ENCODE results near the gene NCBP3. TPM values are rescaled to one million over a fixed set of nuclear protein-coding genes. Genes with fewer than 3 reads are reported as not detected.

The NCBP3 gene
- total RNA-seq, 1 donor from 2014 or later, result 8.2 TPM

DNA sequence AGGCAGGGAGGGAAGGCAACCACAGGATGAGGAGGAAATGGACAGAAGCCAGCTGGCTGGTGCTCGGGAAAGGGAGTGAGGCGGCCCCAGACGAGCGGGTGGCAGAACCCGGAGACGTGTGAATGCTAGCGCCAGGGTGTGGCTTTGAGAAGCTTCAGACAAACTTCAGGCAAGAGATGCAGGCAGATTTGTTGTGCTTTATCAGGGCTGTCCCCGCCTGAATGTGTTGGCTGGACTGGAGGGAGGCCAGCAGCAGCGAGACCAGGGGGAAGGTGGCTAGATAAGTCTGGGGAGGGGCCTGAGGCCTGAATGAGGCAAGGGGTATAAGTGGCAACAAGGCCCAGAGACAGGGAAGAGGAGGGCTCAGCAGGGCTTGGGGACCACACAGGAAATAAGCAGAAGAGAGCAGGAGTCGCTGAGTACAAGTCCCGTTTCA lies 24.8 kb upstream of the NCBP3 start:
- Histone ChIP-seq H3K27me3 (ENCODE audit: control insufficient read depth, insufficient read depth, low read length) (no peaks in the 10 kb centered on the region), H3K4me3 (ENCODE audit: low read depth, low read length) (no peak overlapping the region), H3K36me3 (ENCODE audit: control insufficient read depth, insufficient read depth, low read length) (peaks cover 14% of the 10 kb centered on the region)
- FAIRE-seq, result no peak
- no peak for DNase-seq (ENCODE audit: low read depth)
- TF ChIP-seq, protein P1, sequence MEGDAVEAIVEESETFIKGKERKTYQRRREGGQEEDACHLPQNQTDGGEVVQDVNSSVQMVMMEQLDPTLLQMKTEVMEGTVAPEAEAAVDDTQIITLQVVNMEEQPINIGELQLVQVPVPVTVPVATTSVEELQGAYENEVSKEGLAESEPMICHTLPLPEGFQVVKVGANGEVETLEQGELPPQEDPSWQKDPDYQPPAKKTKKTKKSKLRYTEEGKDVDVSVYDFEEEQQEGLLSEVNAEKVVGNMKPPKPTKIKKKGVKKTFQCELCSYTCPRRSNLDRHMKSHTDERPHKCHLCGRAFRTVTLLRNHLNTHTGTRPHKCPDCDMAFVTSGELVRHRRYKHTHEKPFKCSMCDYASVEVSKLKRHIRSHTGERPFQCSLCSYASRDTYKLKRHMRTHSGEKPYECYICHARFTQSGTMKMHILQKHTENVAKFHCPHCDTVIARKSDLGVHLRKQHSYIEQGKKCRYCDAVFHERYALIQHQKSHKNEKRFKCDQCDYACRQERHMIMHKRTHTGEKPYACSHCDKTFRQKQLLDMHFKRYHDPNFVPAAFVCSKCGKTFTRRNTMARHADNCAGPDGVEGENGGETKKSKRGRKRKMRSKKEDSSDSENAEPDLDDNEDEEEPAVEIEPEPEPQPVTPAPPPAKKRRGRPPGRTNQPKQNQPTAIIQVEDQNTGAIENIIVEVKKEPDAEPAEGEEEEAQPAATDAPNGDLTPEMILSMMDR (IDR thresholded peaks at IDR 0.05; ENCODE audit: insufficient read depth, low read length, severe bottlenecking), result no peak

DNA sequence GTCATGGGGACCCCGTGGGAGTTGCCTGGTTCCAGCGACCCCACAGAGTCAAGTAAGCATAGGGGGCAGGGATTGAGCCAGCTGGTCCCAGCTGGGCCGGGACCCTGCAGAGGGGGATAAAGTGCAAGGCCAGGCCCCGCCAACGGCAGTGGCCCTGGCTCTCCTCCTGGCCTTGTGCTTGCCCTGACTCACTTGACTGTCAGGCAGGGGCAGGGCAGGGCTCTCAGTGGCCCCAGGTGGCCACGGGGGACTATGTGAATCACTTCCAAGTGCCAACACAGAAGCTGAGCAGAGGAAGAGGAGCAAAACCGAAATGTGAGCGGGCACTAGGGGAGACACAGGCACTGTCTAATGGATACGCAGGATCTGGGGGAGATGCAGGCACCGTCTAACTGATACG lies 21.6 kb upstream of the NCBP3 start:
- peaks cover 13% of the 10 kb centered on the region for H3K36me3 ChIP-seq (ENCODE audit: control insufficient read depth, insufficient read depth, low read length)
- FAIRE-seq (no peak), DNase-seq (ENCODE audit: low read depth) (no peak)
- H3K4me3 ChIP-seq (ENCODE audit: low read depth, low read length), result no peak overlapping the region
- TF ChIP-seq, protein P1 (IDR thresholded peaks at IDR 0.05; ENCODE audit: insufficient read depth, low read length, severe bottlenecking), result no peak
- H3K27me3 ChIP-seq (ENCODE audit: control insufficient read depth, insufficient read depth, low read length), result no peaks in the 10 kb centered on the region

DNA sequence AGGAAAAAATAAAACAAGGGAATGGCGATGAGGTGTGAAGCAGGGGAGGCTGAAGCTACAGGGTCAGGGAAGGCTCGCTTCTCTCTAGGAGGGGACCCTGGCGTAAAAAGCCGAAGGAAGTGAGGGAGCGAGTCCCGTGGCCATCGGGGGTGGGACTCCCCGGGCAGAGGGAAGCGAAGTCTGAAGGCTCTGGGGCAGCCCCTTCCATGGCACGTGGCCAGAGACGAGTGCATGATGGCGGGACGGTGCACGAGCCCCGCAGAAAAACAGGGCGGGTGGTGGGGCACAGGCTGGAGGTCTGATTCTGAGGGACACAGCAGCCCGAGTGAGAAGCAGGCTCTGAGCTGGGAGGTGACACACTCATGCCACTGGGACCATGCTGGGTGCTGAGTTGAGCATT lies 21.1 kb upstream of the NCBP3 start:
- FAIRE-seq (no peak), DNase-seq (ENCODE audit: low read depth) (no peak)
- TF ChIP-seq, protein P1 (IDR thresholded peaks at IDR 0.05; ENCODE audit: insufficient read depth, low read length, severe bottlenecking), result no peak

DNA sequence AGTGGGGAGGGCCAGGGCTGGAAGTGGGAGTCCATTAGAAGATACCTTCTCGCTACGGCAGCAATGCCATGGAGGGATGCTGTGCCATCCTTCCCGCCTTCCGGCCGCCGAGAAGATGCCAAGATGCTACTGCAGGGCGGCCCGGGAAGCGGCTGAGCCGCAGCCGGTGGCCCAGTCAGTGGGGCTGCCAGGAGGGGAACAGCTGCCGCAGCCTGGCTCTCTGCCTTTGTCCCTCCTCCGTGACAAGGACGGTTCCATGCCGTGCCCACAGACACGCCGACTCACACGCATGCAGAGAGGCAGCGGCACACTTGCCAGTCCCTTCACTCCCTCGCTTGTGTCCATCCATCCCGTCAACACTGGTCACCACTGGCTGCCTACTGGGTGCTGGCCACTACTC lies 20.2 kb upstream of the NCBP3 start:
- DNase-seq (ENCODE audit: low read depth) (no peak), FAIRE-seq (no peak)
- Histone ChIP-seq H3K4me3 (ENCODE audit: low read depth, low read length) (no peak overlapping the region), H3K27me3 (ENCODE audit: control insufficient read depth, insufficient read depth, low read length) (no peaks in the 10 kb centered on the region), H3K36me3 (ENCODE audit: control insufficient read depth, insufficient read depth, low read length) (peaks cover 9% of the 10 kb centered on the region)
- TF ChIP-seq, protein P1 (IDR thresholded peaks at IDR 0.05; ENCODE audit: insufficient read depth, low read length, severe bottlenecking), result no peak

More for the DNA sequence above, 21.1 kb upstream of the NCBP3 start:
- no peak overlapping the region for H3K4me3 ChIP-seq (ENCODE audit: low read depth, low read length)
- H3K27me3 ChIP-seq (ENCODE audit: control insufficient read depth, insufficient read depth, low read length), result no peaks in the 10 kb centered on the region
- H3K36me3 ChIP-seq (ENCODE audit: control insufficient read depth, insufficient read depth, low read length), result peaks cover 9% of the 10 kb centered on the region

DNA sequence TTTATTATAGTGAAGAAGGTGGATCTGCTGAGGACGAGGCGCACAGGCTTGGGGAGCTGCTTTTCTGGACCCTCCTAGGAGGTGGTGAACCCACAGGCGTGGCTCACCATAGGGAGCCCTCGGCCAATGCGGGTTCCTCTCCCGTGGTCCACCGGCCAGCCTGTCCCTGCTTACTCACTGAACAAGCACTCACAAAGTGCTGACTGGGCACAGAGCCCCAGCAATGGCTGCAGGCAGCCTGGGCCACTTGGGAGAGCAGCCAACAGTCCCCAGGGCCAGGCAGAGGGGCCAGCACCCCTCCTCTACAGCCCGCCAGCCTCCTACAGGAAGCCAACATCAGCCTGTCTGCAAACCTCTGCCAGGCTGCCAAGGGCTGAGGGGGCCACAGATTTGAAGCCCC lies 19.1 kb upstream of the NCBP3 start:
- Histone ChIP-seq H3K4me3 (ENCODE audit: low read depth, low read length) (no peak overlapping the region), H3K36me3 (ENCODE audit: control insufficient read depth, insufficient read depth, low read length) (peaks cover 17% of the 10 kb centered on the region), H3K27me3 (ENCODE audit: control insufficient read depth, insufficient read depth, low read length) (no peaks in the 10 kb centered on the region)
- DNase-seq (ENCODE audit: low read depth) (peak; percentile 13), FAIRE-seq (no peak)
- TF ChIP-seq, protein P1 (IDR thresholded peaks at IDR 0.05; ENCODE audit: insufficient read depth, low read length, severe bottlenecking), result no peak

DNA sequence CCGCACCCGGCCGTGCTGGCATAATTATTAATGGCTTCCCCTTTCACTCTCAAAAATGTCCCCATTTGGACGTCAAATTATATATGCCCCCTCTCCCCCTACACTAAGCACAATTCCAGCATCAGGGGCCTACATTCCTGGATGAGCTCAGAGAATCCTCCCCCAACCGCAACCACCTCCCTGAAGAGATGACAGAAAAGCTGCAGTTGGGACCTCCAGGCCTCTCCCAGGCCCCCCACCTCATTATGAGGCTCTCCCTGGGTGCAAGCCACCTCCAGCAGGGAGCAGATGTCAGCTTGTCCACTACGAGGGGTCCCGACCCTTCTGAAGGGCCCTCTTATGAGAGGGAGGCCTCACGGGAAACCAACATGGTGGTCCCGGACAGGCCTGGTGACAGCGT lies 18.5 kb upstream of the NCBP3 start:
- H3K27me3 ChIP-seq (ENCODE audit: control insufficient read depth, insufficient read depth, low read length), result no peaks in the 10 kb centered on the region
- H3K4me3 ChIP-seq (ENCODE audit: low read depth, low read length), result no peak overlapping the region
- H3K36me3 ChIP-seq (ENCODE audit: control insufficient read depth, insufficient read depth, low read length), result peaks cover 17% of the 10 kb centered on the region
- TF ChIP-seq, protein P1 (IDR thresholded peaks at IDR 0.05; ENCODE audit: insufficient read depth, low read length, severe bottlenecking), result no peak
- no peak for FAIRE-seq
- no peak for DNase-seq (ENCODE audit: low read depth)

All from bronchial epithelial cell (primary cell).